Esophagus muscularis mucosa (tissue), 4 donors: ENCODE data around the gene CTDNEP1. TPM values are rescaled to one million over a fixed set of nuclear protein-coding genes. Genes with fewer than 3 reads are reported as not detected.

Source experiments
- DNase-seq: peaks from one replicate; pipeline ENCODE4 v3.0.0-alpha.2; 2017; ENCODE audit errors: extremely low spot score
- H3K27ac ChIP-seq, 4 donors: fragments of 200-600 bp; sonication (generic); replicated peaks in 1 of 4; 1 replicate in 3 of 4; 2 replicates in 1 of 4; pipeline ENCODE4 v1.5.1; 2016 to 2019; ENCODE audit warnings: mild to moderate bottlenecking in 1 of 4
- H3K27me3 ChIP-seq, 4 donors: fragments of 200-600 bp; sonication (generic); one replicate each; pipeline versions ENCODE4 v1.5.1 to v1.6.0; 2016 to 2019
- H3K36me3 ChIP-seq, 4 donors: fragments of 200-600 bp; sonication (generic); one replicate each; pipeline ENCODE4 v1.5.1; 2016 to 2019
- H3K4me1 ChIP-seq, 4 donors: fragments of 200-600 bp; sonication (generic); one replicate each; pipeline ENCODE4 v1.5.1; 2016 to 2019
- H3K4me3 ChIP-seq, 4 donors: fragments of 200-600 bp; sonication (generic); 1 replicate in 2 of 4; 2 replicates in 2 of 4; pipeline ENCODE4 v1.5.1; 2016 to 2019; ENCODE audit warnings: mild to moderate bottlenecking in 4 of 4, moderate library complexity in 1 of 4
- H3K9me3 ChIP-seq, 4 donors: fragments of 200-600 bp; sonication (generic); 1 replicate in 3 of 4; 2 replicates in 1 of 4; pipeline ENCODE4 v1.5.1; 2016 to 2019
- CTCF ChIP-seq, 3 experiments: fragments of 200-600 bp in 2 of 3; fragments of 450-650 bp in 1 of 3; sonication (generic) in 2 of 3; IDR thresholded peaks; one replicate each; pipeline ENCODE4 v1.5.1; 2017 to 2019; ENCODE audit warnings: antibody characterized with exemption in 3 of 3, mild to moderate bottlenecking in 2 of 3, moderate library complexity in 1 of 3
- EP300 ChIP-seq: sonication (generic); formaldehyde crosslinking; IDR thresholded peaks from one replicate; pipeline ENCODE4 v1.6.1; 2017; ENCODE audit warnings: antibody characterized with exemption
- POLR2A ChIP-seq: fragments of 450-650 bp; IDR thresholded peaks from one replicate; pipeline ENCODE4 v1.6.1; 2017; ENCODE audit warnings: antibody characterized with exemption, moderate library complexity, mild to moderate bottlenecking, low read depth
- POLR2AphosphoS5 ChIP-seq, 2 donors: sonication (generic); formaldehyde crosslinking; IDR thresholded peaks; one replicate each; pipeline ENCODE4 v1.6.1; 2017; ENCODE audit warnings: antibody characterized with exemption in 2 of 2
- WGBS: methylation state at CpG from one replicate; pipeline ENCODE4 v1.1.5; 2018; 5-methylcytosine and 5-hydroxymethylcytosine counted together
- intact Hi-C: fragments of 100-400 bp; cut with DNase I; formaldehyde crosslinking; loops from one replicate; pipeline ENCODE4 v1.15.1; 2023
- total RNA-seq, 4 donors: library from RNA; depleted of rRNA; stranded (reverse); fragments of >200 nt; gene quantifications; one replicate each; pipeline versions ENCODE4 v1.1.0 to v1.2.1, GENCODE V29; 2016

CTDNEP1 gene
- total RNA-seq, 4 donors from 2014 or later, result 41.5 to 66.5 (median 46.6) TPM

GRCh38 chr17:7214300-7215135, 37.0 kb downstream of the CTDNEP1 start:
- Histone ChIP-seq H3K27me3 (no peaks in the 10 kb centered on the region), H3K4me3 (peak overlapping the region; percentile 62 to 64 (median 64)), H3K36me3 (no peaks in the 10 kb centered on the region), H3K27ac (peak overlapping the region; percentile 92 to 99 (median 97)), H3K4me1 (peaks cover 49 to 79% (median 75%) of the 10 kb centered on the region in 4 donors), H3K9me3 (no peaks in the 10 kb centered on the region)
- intact Hi-C loops, result no loop called here
- TF ChIP-seq POLR2AphosphoS5 (IDR thresholded peaks at IDR 0.05) (peak; percentile 36 to 62), EP300 (no peak), CTCF (IDR thresholded peaks at IDR 0.05) (peak; percentile 18 to 51 (median 39))
- 1% methylated on average over 35 of the region's 45 CpGs for WGBS
- DNase-seq, result peak; percentile 100

GRCh38 chr17:7213895-7214299, 37.6 kb downstream of the CTDNEP1 start:
- Histone ChIP-seq H3K4me1 (peaks cover 45 to 73% (median 69%) of the 10 kb centered on the region in 4 donors), H3K9me3 (no peaks in the 10 kb centered on the region), H3K27ac (peak overlapping the region; percentile 92 to 99 (median 97)), H3K27me3 (no peaks in the 10 kb centered on the region), H3K36me3 (no peaks in the 10 kb centered on the region), H3K4me3 (peak overlapping the region; percentile 62 to 64 (median 64))
- WGBS, result 6% methylated on average over 9 of the region's 15 CpGs
- no peak for DNase-seq
- intact Hi-C loops, result no loop called here
- TF ChIP-seq EP300 (no peak), CTCF (IDR thresholded peaks at IDR 0.05) (peak; percentile 7 to 21 (median 21))

- Histone ChIP-seq H3K4me3 (peak overlapping the region in 2 of 4 donors; percentile 18 to 31), H3K9me3 (no peaks in the 10 kb centered on the region), H3K27ac (no peak overlapping the region), H3K36me3 (no peaks in the 10 kb centered on the region), H3K27me3 (no peaks in the 10 kb centered on the region), H3K4me1 (peaks cover 27 to 71% (median 67%) of the 10 kb centered on the region in 4 donors)
- TF ChIP-seq POLR2AphosphoS5 (IDR thresholded peaks at IDR 0.05) (no peak), CTCF (IDR thresholded peaks at IDR 0.05) (no peak), EP300 (no peak), POLR2A (no peak)
- WGBS, result 45% methylated on average over 11 of the region's 37 CpGs
- DNase-seq, result no peak
- intact Hi-C loops, result no loop called here
These were observed 39.9 kb downstream of the CTDNEP1 start for GRCh38 chr17:7211491-7212273.

- H3K4me3 ChIP-seq, result no peak overlapping the region
- no peak overlapping the region for H3K27ac ChIP-seq
- no peak for TF ChIP-seq EP300
- no peak for TF ChIP-seq CTCF (IDR thresholded peaks at IDR 0.05)
- H3K36me3 ChIP-seq, result peaks cover 0 to 2% (median 0%) of the 10 kb centered on the region in 4 donors
- peaks cover 22 to 65% (median 62%) of the 10 kb centered on the region in 4 donors for H3K4me1 ChIP-seq
- H3K9me3 ChIP-seq, result no peaks in the 10 kb centered on the region
- intact Hi-C loops, result no loop called here
- 84% methylated on average over 9 of the region's 9 CpGs for WGBS
- DNase-seq, result no peak
- H3K27me3 ChIP-seq, result no peaks in the 10 kb centered on the region
These were observed 42.6 kb downstream of the CTDNEP1 start for GRCh38 chr17:7208754-7209460.
